ENCODE results near the gene TNFRSF13B.

GRCh38 chr17:16924696-16925440 is 47.0 kb downstream of the TNFRSF13B start:
- no peak for TF ChIP-seq CTCF (IDR thresholded peaks at IDR 0.05)
- no peak for TF ChIP-seq POLR2A (IDR thresholded peaks at IDR 0.05)
